OCI-LY3 (cell line): ENCODE data around the gene KIAA0319L.

Source experiments
- H2AFZ ChIP-seq: fragments of 200-600, 300-600 bp; shearing (Covaris generic); 2 replicates; pipeline ENCODE4 v1.6.0; 2014; ENCODE audit warnings: antibody characterized with exemption, low read depth, low read length
- H3K27ac ChIP-seq: fragments of 200-600, 300-600 bp; sonication (generic); 2 replicates; pipeline ENCODE4 v1.5.1; 2014; ENCODE audit warnings: mild to moderate bottlenecking, low read length, moderate library complexity, mixed read lengths
- H3K27me3 ChIP-seq: fragments of 200-600, 300-600 bp; sonication (generic); 2 replicates; pipeline ENCODE4 v1.6.1; 2014; ENCODE audit warnings: low read depth, low read length, mixed read lengths
- H3K36me3 ChIP-seq: fragments of 200-600, 300-600 bp; sonication (generic); replicated peaks from 2 replicates; pipeline ENCODE3; 2014; ENCODE audit warnings: low read depth, low read length, mixed read lengths
- H3K4me1 ChIP-seq: fragments of 300-600, 200-600 bp; sonication (generic); 2 replicates; pipeline ENCODE4 v1.6.1; 2014; ENCODE audit warnings: low read length, mixed read lengths
- H3K4me2 ChIP-seq: fragments of 200-600, 300-600 bp; sonication (generic); 2 replicates; pipeline ENCODE4 v1.6.1; 2014; ENCODE audit warnings: low read length, mixed read lengths
- H3K4me3 ChIP-seq: fragments of 300-600, 200-600 bp; sonication (generic); 2 replicates; pipeline ENCODE4 v1.5.1; 2014; ENCODE audit warnings: antibody characterized with exemption, mild to moderate bottlenecking, low read length, moderate library complexity
- H3K79me2 ChIP-seq: fragments of 300-600, 200-600 bp; shearing (Covaris generic); 2 replicates; pipeline ENCODE4 v1.6.1; 2014; ENCODE audit warnings: mild to moderate bottlenecking, low read length, mixed read lengths
- H3K9ac ChIP-seq: fragments of 300-600, 200-600 bp; shearing (Covaris generic); 2 replicates; pipeline ENCODE4 v1.6.0; 2014; ENCODE audit warnings: mild to moderate bottlenecking, low read length, moderate library complexity
- H3K9me3 ChIP-seq: fragments of 200-600, 300-600 bp; shearing (Covaris generic); 2 replicates; pipeline ENCODE4 v1.6.1; 2014; ENCODE audit warnings: low read length, mixed read lengths; ENCODE audit not compliant: insufficient read depth
- H4K20me1 ChIP-seq: fragments of 200-600, 300-600 bp; sonication (generic); 2 replicates; pipeline ENCODE4 v1.6.1; 2016; ENCODE audit warnings: low read length, mixed read lengths; ENCODE audit not compliant: insufficient read depth
- CTCF ChIP-seq: fragments of 200-600, 300-600 bp; sonication (generic); IDR thresholded peaks from 2 replicates; pipeline ENCODE4 v1.5.1; 2014; ENCODE audit warnings: antibody characterized with exemption, low read length, low read depth
- EZH2phosphoT487 ChIP-seq: fragments of 200-600 bp; shearing (Covaris generic); IDR thresholded peaks from 2 replicates; pipeline ENCODE4 v1.6.1; 2018; ENCODE audit warnings: antibody characterized with exemption, mixed run types, low read depth

The KIAA0319L gene

GRCh38 chr1:35499652-35500176, 57.5 kb downstream of the KIAA0319L start:
- Histone ChIP-seq H3K79me2 (no peaks in the 10 kb centered on the region), H3K4me3 (no peak overlapping the region), H3K4me1 (no peaks in the 10 kb centered on the region), H3K9me3 (no peaks in the 10 kb centered on the region), H2AFZ (no peak overlapping the region), H3K36me3 (no peaks in the 10 kb centered on the region), H3K4me2 (no peak overlapping the region), H3K27ac (no peak overlapping the region), H4K20me1 (no peaks in the 10 kb centered on the region), H3K27me3 (no peaks in the 10 kb centered on the region), H3K9ac (no peak overlapping the region)
- TF ChIP-seq CTCF (no peak), EZH2phosphoT487 (no peak)

GRCh38 chr1:35499231-35499630, 58.0 kb downstream of the KIAA0319L start:
- H3K27me3 ChIP-seq, result no peaks in the 10 kb centered on the region
- no peaks in the 10 kb centered on the region for H4K20me1 ChIP-seq
- no peak overlapping the region for H2AFZ ChIP-seq
- TF ChIP-seq EZH2phosphoT487, result no peak
- H3K4me1 ChIP-seq, result no peaks in the 10 kb centered on the region
- no peaks in the 10 kb centered on the region for H3K9me3 ChIP-seq
- no peak overlapping the region for H3K4me2 ChIP-seq
- no peak overlapping the region for H3K4me3 ChIP-seq
- H3K27ac ChIP-seq, result no peak overlapping the region
- no peaks in the 10 kb centered on the region for H3K79me2 ChIP-seq
- H3K36me3 ChIP-seq, result no peaks in the 10 kb centered on the region
- H3K9ac ChIP-seq, result no peak overlapping the region

GRCh38 chr1:35497571-35497970, 59.6 kb downstream of the KIAA0319L start:
- Histone ChIP-seq H3K36me3 (no peaks in the 10 kb centered on the region), H2AFZ (no peak overlapping the region), H3K27me3 (no peaks in the 10 kb centered on the region), H3K9ac (no peak overlapping the region), H3K4me1 (no peaks in the 10 kb centered on the region), H3K27ac (no peak overlapping the region), H3K4me2 (no peak overlapping the region), H3K79me2 (no peaks in the 10 kb centered on the region), H4K20me1 (no peaks in the 10 kb centered on the region), H3K4me3 (no peak overlapping the region), H3K9me3 (no peaks in the 10 kb centered on the region)
- no peak for TF ChIP-seq CTCF
- TF ChIP-seq EZH2phosphoT487, result no peak

GRCh38 chr1:35490250-35490649, 67.0 kb downstream of the KIAA0319L start:
- 0 out of 2 replicates have a peak, but pooled peaks cover 1% of the 10 kb centered on the region for H3K4me1 ChIP-seq
- no peak overlapping the region for H3K4me2 ChIP-seq
- H2AFZ ChIP-seq, result no peak overlapping the region
- H3K27ac ChIP-seq, result no peak overlapping the region
- H3K27me3 ChIP-seq, result no peaks in the 10 kb centered on the region
- H3K9ac ChIP-seq, result no peak overlapping the region
- H3K4me3 ChIP-seq, result no peak overlapping the region
- no peak for TF ChIP-seq CTCF
- TF ChIP-seq EZH2phosphoT487, result no peak
- no peaks in the 10 kb centered on the region for H3K9me3 ChIP-seq
- H3K79me2 ChIP-seq, result no peaks in the 10 kb centered on the region
- no peaks in the 10 kb centered on the region for H3K36me3 ChIP-seq
- no peaks in the 10 kb centered on the region for H4K20me1 ChIP-seq

GRCh38 chr1:35488336-35488735, 68.9 kb downstream of the KIAA0319L start:
- Histone ChIP-seq H3K4me1 (peaks cover 10% of the 10 kb centered on the region; the same call in 1 of the 2 replicates), H3K36me3 (no peaks in the 10 kb centered on the region), H3K79me2 (no peaks in the 10 kb centered on the region), H3K27me3 (no peaks in the 10 kb centered on the region), H3K4me3 (no peak overlapping the region), H4K20me1 (no peaks in the 10 kb centered on the region), H3K27ac (no peak overlapping the region), H2AFZ (no peak overlapping the region), H3K4me2 (no peak overlapping the region), H3K9ac (no peak overlapping the region), H3K9me3 (no peaks in the 10 kb centered on the region)
- no peak for TF ChIP-seq EZH2phosphoT487
- no peak for TF ChIP-seq CTCF
